ENCODE data around the gene SIPA1L3.

The SIPA1L3 gene

DNA sequence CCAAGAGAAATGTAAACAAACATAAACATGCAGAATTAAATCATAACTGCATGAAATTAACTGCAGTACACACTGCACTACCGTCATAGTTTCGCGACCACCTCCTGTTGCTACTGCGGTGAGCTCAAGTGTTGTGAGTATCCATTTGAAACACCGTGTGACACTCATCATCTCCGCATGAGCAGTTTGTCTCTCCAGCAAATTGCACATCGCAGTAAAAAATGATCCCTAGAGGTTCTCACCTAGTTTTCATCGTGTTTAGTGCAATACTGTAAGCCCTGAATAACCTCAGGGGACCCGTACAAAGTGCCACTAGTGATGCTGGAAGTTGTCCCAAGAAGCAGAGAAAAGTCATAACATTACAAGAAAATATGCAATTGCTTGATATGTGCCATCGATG, 169.3 kb downstream of the SIPA1L3 start:
- DNase-seq, result no peak

DNA sequence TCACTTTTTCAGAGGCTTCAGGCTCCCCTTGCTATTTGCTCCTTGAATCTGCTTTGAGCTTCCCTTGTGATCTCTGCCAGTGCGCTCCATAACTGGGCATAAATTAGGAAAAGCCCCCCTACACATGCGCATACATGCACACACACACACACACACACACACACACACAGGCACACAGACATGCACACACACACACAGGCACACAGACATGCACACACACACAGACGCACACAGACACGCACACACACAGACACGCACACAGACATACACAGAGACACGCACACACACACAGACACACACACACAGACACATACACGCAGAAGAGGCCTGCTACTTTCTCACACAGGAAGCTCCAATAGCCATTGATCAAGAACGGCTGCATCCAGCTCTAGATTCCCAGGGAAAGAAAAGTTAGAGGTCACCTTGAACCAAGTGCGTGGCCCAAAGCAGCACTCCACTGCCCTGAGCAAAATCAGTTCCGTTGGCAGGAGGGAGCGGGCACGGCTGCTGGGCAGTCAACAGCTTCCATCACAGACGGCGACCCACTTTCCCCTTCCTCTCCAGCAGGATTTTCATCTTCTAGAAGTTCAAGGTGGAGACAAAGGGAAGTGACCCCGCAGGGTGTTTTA, 171.4 kb downstream of the SIPA1L3 start:
- no peak for DNase-seq

GRCh38 chr19:38079926-38080380, 172.9 kb downstream of the SIPA1L3 start:
- DNase-seq, result no peak

- DNase-seq, result no peak
These were observed 174.7 kb downstream of the SIPA1L3 start for GRCh38 chr19:38081547-38082255.

- DNase-seq, result no peak
These were observed 175.5 kb downstream of the SIPA1L3 start for GRCh38 chr19:38082256-38083118.

- DNase-seq, result no peak
These were observed 177.2 kb downstream of the SIPA1L3 start for GRCh38 chr19:38084196-38084595.

DNA sequence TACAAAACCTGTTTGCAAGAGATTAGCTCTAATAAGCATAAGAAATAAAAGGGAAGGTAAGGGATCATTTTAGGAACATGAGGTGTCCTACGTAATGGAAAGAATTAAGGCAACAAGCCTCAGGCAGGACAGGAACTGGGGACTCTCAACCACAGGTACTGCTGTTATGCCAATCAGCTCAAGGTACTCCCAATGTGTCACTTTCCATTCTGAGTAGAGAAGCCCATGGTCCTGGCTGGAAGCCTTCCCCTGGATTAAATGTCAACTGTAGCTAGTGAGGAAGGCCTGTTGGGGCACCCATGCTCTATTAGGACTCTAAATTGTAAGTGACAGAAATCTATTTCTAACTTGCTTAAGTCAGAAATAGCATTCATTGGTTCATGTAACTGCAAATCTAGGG, 182.4 kb downstream of the SIPA1L3 start:
- no peak for DNase-seq

DNA sequence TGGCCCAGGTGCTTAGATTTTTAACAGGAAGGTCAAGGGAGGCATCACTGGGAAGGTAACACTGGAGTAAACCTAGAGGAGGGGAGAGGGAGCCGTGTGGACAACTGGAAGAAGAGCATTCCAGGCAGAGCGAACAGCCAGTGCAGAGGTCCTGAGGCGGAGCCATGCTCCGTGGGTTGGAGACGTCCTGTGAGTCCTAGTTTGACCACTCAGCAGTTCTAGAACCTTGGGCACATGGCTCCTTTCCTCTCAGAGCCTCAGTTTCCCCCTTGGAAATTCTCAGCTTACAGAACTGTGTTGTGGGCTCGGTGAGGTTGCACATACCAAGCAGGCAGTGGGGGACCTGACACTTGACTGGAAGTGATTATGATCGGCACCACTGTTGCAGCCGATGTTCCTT, 186.1 kb downstream of the SIPA1L3 start:
- DNase-seq, result no peak

DNA sequence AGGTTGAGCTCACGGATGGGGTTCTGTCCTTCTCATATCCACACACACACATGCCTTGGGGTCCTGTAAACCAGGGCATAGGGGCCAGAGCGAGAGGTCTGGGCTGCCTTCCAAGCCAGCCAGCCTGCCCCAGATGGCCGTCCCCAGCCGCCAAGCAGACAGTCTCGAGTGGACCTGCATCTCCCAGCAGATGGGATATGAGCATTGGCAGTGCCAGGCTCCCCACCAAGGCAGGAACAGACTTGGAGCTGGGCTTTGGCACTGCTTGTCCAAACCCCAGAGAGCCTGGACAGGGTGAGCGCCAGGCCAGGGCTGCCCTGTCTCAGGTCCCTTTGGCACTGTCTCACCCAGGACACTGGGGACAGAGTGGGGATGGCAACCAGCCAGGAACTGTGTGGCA, 186.6 kb downstream of the SIPA1L3 start:
- DNase-seq, result peak in 1 of 2 donors; percentile 33

- peak; percentile 36 to 52 for DNase-seq
These were observed 188.7 kb downstream of the SIPA1L3 start for GRCh38 chr19:38095411-38096308.

GRCh38 chr19:38099966-38100365, 193.0 kb downstream of the SIPA1L3 start:
- DNase-seq, result no peak

- DNase-seq, result no peak
These were observed 193.6 kb downstream of the SIPA1L3 start for GRCh38 chr19:38100589-38100988.

DNA sequence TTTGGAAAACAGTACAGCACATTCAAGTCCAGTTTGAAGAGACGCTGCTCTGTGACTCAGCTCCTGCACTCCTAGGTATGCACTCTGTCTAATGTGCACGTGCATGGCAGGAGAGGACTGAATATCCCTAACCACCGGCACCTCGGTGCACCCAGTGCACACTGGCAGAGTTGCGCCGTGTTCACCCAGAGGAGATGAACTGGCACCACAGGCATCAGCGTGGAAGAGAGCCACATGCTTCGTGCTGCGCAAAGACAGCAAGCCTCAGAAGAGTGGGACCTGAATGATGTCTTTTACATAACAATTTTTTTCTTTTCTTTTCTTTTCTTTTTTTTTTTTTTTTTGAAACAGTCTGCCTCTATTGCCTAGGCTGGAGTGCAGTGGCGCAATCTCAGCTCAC, 194.7 kb downstream of the SIPA1L3 start:
- no peak for DNase-seq

- no peak for DNase-seq
These were observed 198.6 kb downstream of the SIPA1L3 start for GRCh38 chr19:38105574-38105973.

DNA sequence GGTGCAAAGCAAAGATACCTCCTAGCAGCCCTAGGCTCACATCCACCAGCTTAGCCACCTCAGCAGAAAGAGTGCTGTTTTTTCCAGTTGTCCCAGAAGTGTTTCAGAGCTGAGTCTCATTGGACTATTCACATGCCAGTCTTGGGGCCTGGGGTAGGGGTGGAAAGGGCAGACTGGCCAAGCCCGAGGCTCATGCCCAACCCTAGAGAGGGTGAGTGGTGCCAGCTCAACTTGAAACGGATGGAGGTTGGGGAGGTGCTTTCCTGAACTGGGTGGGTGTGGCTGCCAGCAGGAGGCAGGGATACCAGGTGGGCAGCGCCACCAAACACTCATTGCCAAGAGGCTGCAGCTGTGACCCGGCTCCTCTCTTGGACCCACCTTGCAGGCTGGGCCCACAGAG, 200.1 kb downstream of the SIPA1L3 start:
- no peak for DNase-seq

GRCh38 chr19:38111898-38112297, 204.9 kb downstream of the SIPA1L3 start:
- no peak for DNase-seq

DNA sequence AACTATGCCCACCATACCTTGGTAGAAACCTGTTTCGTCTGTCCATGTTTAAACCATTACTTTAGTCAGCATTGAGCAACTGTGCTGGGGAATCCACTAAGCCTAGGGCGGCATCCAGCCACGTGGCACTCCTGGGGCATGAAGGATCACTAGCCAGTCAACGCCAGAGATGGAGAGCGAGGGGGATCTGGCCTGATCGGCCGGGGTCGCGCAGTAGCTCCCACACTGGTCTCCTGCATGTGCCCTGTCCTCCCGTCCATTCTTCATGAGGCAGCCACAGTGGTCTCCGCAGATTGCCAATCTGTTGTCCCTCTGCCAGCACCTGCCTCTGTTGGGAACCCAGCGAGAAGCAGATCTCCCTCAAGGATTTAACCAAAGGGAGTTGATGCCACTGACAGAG, 207.6 kb downstream of the SIPA1L3 start:
- DNase-seq, result no peak

DNA sequence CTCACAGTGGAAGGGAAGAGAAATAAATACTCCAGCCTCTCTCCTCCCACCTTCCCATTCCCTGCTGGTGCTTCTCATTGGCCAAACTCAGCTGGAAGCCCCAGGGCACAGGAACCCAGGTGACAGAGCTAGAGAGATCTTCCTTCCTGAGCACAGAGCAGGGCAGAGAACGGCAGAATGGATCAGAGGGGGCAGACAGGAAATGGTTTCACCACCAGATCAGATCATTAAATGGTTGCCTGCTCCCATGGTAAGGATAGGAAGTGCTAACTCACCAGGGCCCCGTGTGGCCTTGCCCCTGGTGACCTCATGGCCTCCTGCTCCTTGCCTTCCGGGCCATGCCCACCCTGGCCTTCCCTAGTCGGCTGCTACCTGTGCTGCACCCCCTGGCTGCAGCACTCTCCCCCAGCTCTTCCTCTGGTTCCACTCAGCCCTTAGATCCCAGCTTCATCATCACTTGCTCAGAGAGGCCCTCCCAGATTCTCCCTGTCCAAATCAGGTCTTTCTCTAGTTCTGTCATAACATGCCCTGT, 208.3 kb downstream of the SIPA1L3 start:
- no peak for DNase-seq

DNA sequence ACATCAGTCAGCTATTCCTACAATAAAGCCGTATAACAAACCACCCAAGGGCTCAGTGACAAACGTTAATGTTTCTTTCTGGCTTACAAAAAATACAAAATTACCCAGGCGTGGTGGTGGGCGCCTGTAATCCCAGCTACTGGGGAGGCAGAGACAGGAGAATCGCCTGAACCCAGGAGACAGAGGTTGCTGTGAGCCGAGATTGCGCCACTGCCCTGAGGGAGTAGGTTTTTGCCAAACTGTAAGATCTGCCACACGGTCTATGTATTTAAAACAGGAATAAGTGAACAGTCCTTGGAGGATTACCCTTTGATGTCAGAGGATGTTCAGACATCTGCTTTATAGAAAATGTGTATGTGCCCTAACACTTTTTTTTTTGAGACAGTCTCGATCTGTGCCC, 211.2 kb downstream of the SIPA1L3 start:
- DNase-seq, result no peak

- DNase-seq, result no peak
These were observed 213.5 kb downstream of the SIPA1L3 start for GRCh38 chr19:38120471-38121025.

GRCh38 chr19:38122402-38123093, 215.5 kb downstream of the SIPA1L3 start:
- no peak for DNase-seq
